ENCODE results near the gene LBX2. TPM values are rescaled to one million over a fixed set of nuclear protein-coding genes. Genes with fewer than 3 reads are reported as not detected.

The LBX2 gene
- total and polyA plus RNA-seq, 4 donors, result 0.84 to 2.8 (median 2.5) TPM

DNA sequence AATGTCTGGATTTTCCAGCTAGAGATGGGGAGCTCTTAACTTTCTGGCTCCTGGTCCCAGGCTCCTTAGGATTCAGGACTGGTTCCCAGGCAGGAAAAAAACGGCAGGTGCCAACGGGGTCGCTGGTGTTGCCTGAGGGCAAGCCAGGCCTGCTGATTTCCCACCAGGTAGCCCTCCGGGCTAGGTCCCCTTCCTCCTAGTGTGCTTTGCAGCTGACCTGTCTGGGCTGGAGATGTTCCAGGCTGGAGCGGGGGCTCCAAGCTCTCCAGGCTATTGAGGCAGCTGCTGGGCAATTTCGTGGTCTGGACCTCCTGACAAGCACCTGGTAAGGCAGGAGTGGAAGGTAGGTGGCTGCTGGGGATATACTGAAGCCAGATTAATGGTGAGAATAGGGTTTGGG lies 24.9 kb downstream of the LBX2 start (continued):
- TF ChIP-seq, protein P1, sequence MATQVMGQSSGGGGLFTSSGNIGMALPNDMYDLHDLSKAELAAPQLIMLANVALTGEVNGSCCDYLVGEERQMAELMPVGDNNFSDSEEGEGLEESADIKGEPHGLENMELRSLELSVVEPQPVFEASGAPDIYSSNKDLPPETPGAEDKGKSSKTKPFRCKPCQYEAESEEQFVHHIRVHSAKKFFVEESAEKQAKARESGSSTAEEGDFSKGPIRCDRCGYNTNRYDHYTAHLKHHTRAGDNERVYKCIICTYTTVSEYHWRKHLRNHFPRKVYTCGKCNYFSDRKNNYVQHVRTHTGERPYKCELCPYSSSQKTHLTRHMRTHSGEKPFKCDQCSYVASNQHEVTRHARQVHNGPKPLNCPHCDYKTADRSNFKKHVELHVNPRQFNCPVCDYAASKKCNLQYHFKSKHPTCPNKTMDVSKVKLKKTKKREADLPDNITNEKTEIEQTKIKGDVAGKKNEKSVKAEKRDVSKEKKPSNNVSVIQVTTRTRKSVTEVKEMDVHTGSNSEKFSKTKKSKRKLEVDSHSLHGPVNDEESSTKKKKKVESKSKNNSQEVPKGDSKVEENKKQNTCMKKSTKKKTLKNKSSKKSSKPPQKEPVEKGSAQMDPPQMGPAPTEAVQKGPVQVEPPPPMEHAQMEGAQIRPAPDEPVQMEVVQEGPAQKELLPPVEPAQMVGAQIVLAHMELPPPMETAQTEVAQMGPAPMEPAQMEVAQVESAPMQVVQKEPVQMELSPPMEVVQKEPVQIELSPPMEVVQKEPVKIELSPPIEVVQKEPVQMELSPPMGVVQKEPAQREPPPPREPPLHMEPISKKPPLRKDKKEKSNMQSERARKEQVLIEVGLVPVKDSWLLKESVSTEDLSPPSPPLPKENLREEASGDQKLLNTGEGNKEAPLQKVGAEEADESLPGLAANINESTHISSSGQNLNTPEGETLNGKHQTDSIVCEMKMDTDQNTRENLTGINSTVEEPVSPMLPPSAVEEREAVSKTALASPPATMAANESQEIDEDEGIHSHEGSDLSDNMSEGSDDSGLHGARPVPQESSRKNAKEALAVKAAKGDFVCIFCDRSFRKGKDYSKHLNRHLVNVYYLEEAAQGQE (IDR thresholded peaks at IDR 0.05), result no peak
- TF ChIP-seq FOXA2 (IDR thresholded peaks at IDR 0.05) (no peak), RAD21 (IDR thresholded peaks at IDR 0.05) (no peak), RXRA (IDR thresholded peaks at IDR 0.05) (no peak), HNF4A (conservative IDR thresholded peaks at IDR 0.05) (no peak)

GRCh38 chr2:74472945-74473258 lies 26.5 kb downstream of the LBX2 start:
- TF ChIP-seq RXRA (IDR thresholded peaks at IDR 0.05), result no peak
- no peak for TF ChIP-seq YY1 (IDR thresholded peaks at IDR 0.05)
- TF ChIP-seq, protein P2, sequence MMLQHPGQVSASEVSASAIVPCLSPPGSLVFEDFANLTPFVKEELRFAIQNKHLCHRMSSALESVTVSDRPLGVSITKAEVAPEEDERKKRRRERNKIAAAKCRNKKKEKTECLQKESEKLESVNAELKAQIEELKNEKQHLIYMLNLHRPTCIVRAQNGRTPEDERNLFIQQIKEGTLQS (IDR thresholded peaks at IDR 0.05), result no peak
- TF ChIP-seq HNF4G (IDR thresholded peaks at IDR 0.05), result no peak
- TF ChIP-seq SP1 (IDR thresholded peaks at IDR 0.05), result no peak
- no peak for TF ChIP-seq JUND (IDR thresholded peaks at IDR 0.05)
- no peak for TF ChIP-seq EGR1 (IDR thresholded peaks at IDR 0.05; ENCODE audit: low read depth in 2 of 2)
- TF ChIP-seq, protein P1 (IDR thresholded peaks at IDR 0.05), result no peak
- TF ChIP-seq, protein P3, sequence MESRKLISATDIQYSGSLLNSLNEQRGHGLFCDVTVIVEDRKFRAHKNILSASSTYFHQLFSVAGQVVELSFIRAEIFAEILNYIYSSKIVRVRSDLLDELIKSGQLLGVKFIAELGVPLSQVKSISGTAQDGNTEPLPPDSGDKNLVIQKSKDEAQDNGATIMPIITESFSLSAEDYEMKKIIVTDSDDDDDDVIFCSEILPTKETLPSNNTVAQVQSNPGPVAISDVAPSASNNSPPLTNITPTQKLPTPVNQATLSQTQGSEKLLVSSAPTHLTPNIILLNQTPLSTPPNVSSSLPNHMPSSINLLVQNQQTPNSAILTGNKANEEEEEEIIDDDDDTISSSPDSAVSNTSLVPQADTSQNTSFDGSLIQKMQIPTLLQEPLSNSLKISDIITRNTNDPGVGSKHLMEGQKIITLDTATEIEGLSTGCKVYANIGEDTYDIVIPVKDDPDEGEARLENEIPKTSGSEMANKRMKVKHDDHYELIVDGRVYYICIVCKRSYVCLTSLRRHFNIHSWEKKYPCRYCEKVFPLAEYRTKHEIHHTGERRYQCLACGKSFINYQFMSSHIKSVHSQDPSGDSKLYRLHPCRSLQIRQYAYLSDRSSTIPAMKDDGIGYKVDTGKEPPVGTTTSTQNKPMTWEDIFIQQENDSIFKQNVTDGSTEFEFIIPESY (IDR thresholded peaks at IDR 0.05), result no peak
- TF ChIP-seq HNF4A (conservative IDR thresholded peaks at IDR 0.05), result no peak
- Histone ChIP-seq H3K27ac (ENCODE audit: low read depth in 1 of 2, low read length in 2 of 2) (peak overlapping the region; percentile 88 to 96), H3K36me3 (ENCODE audit: control insufficient read depth in 4 of 4, insufficient read depth in 3 of 4, low read depth in 1 of 4, low read length in 3 of 4) (peaks cover 2 to 13% (median 12%) of the 10 kb centered on the region in 4 donors), H3K9ac (ENCODE audit: low read depth in 1 of 2, low read length in 2 of 2) (peak overlapping the region; percentile 82 to 91), H3K27me3 (ENCODE audit: control insufficient read depth in 4 of 4, insufficient read depth in 4 of 4, low read length in 3 of 4) (no peaks in the 10 kb centered on the region), H3K9me3 (ENCODE audit: control insufficient read depth in 4 of 4, low read length in 3 of 4) (no peaks in the 10 kb centered on the region), H3K4me1 (ENCODE audit: control insufficient read depth in 4 of 4, insufficient read depth in 4 of 4, low read length in 3 of 4) (peaks cover 10 to 30% (median 23%) of the 10 kb centered on the region in 4 donors), H3K4me3 (ENCODE audit: low read depth in 1 of 3, low read length in 3 of 3) (peak overlapping the region; percentile 65 to 97 (median 87))
- no peak for DNase-seq (ENCODE audit: low spot score)
- 5% methylated on average over 7 of the region's 7 CpGs for WGBS
